B cell (primary cell): ENCODE measurements around the gene TMEM132D. TPM values are rescaled to one million over a fixed set of nuclear protein-coding genes. Genes with fewer than 3 reads are reported as not detected.

ENCODE experiments used
- ATAC-seq: fragments of 200-7000 bp; cut with Tn5 transposase; one replicate; pipeline ENCODE4 v1.10.0; 2021; ENCODE audit warnings: low read depth, mild to moderate bottlenecking, moderate number of reproducible peaks, moderate library complexity
- CTCF ChIA-PET: fragments of 350-600 bp; sonication (Branson Sonifier 250); formaldehyde crosslinking; loops from one replicate; lab custom pipeline; 2021; ENCODE audit warnings: antibody characterized with exemption, inconsistent platforms; lab: Charles Lee
- POLR2A ChIA-PET: fragments of 350-600 bp; sonication (Branson Sonifier 250); formaldehyde crosslinking; loops from one replicate; lab custom pipeline; 2021; ENCODE audit warnings: antibody characterized with exemption; lab: Charles Lee
- DNase-seq: peaks from one replicate; pipeline ENCODE4 v3.0.0; 2013
- H2AFZ ChIP-seq: 2 replicates; pipeline ENCODE4 v1.6.1; 2012; ENCODE audit warnings: mild to moderate bottlenecking, low read depth, low read length; ENCODE audit not compliant: insufficient read depth, poor library complexity, severe bottlenecking
- H3K27ac ChIP-seq, 2 donors: 1 replicate in 1 of 2; 2 replicates in 1 of 2; pipeline ENCODE4 v1.5.1; 2012 to 2013; ENCODE audit warnings: low read length in 2 of 2, mild to moderate bottlenecking in 2 of 2, moderate library complexity in 1 of 2
- H3K27me3 ChIP-seq, 4 experiments: fragments of 200-600 bp in 1 of 4; sonication (generic) in 1 of 4; replicated peaks in 1 of 4; 1 replicate in 2 of 4; 2 replicates in 2 of 4; pipeline versions ENCODE4 v1.6.1 to v1.7.0; 2013 to 2016; ENCODE audit warnings: low read length in 3 of 4, mild to moderate bottlenecking in 2 of 4, mixed read lengths in 1 of 4, moderate library complexity in 1 of 4; ENCODE audit not compliant: insufficient read depth in 4 of 4, control insufficient read depth in 3 of 4; ENCODE audit errors: control extremely low read depth in 1 of 4
- H3K36me3 ChIP-seq, 2 experiments: replicated peaks in 1 of 2; 1 replicate in 1 of 2; 2 replicates in 1 of 2; pipeline versions ENCODE4 v1.6.1 to v1.7.1; 2013; ENCODE audit warnings: low read length in 1 of 2; ENCODE audit not compliant: insufficient read depth in 2 of 2, control insufficient read depth in 1 of 2; ENCODE audit errors: control extremely low read depth in 1 of 2, extremely low read depth in 1 of 2
- H3K4me1 ChIP-seq, 2 donors: fragments of 200-600 bp in 1 of 2; sonication (generic) in 1 of 2; 1 replicate in 1 of 2; 2 replicates in 1 of 2; pipeline versions ENCODE4 v1.5.1 to v1.6.1; 2013 to 2017; ENCODE audit warnings: low read length in 2 of 2; ENCODE audit not compliant: control insufficient read depth in 2 of 2, insufficient read depth in 2 of 2
- H3K4me2 ChIP-seq: replicated peaks from 2 replicates; pipeline ENCODE3; 2012; ENCODE audit warnings: mild to moderate bottlenecking, low read depth, low read length; ENCODE audit not compliant: poor library complexity, severe bottlenecking
- H3K4me3 ChIP-seq, 5 experiments: fragments of 200-600 bp in 1 of 5; sonication (generic) in 1 of 5; 1 replicate in 3 of 5; 2 replicates in 2 of 5; pipeline versions ENCODE4 v1.5.1 to v1.7.0; 2011 to 2016; ENCODE audit warnings: low read length in 4 of 5, mild to moderate bottlenecking in 4 of 5, low read depth in 2 of 5, control low read depth in 1 of 5, moderate library complexity in 1 of 5; ENCODE audit not compliant: insufficient read depth in 1 of 5; ENCODE audit errors: control extremely low read depth in 1 of 5, extremely low read depth in 1 of 5
- H3K79me2 ChIP-seq: fragments of 200-600 bp; sonication (generic); one replicate; pipeline ENCODE4 v1.6.0; 2016; ENCODE audit warnings: low read length; ENCODE audit not compliant: control insufficient read depth, insufficient read depth
- H3K9ac ChIP-seq: fragments of 200-600 bp; sonication (generic); 2 replicates; pipeline ENCODE4 v1.6.1; 2017; ENCODE audit warnings: mild to moderate bottlenecking, low read length, moderate library complexity
- H3K9me3 ChIP-seq, 3 donors: one replicate each; pipeline versions ENCODE4 v1.6.1 to v1.7.1; 2013; ENCODE audit warnings: low read length in 2 of 3; ENCODE audit not compliant: control insufficient read depth in 2 of 3, insufficient read depth in 1 of 3; ENCODE audit errors: control extremely low read depth in 1 of 3
- H4K20me1 ChIP-seq: 2 replicates; pipeline ENCODE4 v1.6.0; 2012; ENCODE audit warnings: mild to moderate bottlenecking, low read length; ENCODE audit not compliant: insufficient read depth, control insufficient read depth, poor library complexity, severe bottlenecking
- H3K27ac Mint-ChIP-seq: one replicate; pipeline ENCODE4 v1.8.0; 2021; ENCODE audit warnings: mixed read lengths
- H3K27me3 Mint-ChIP-seq: one replicate; pipeline ENCODE4 v1.8.0; 2021; ENCODE audit warnings: mixed read lengths
- H3K4me1 Mint-ChIP-seq: one replicate; pipeline ENCODE4 v1.8.0; 2021; ENCODE audit warnings: mixed read lengths
- H3K4me3 Mint-ChIP-seq: one replicate; pipeline ENCODE4 v1.8.0; 2021; ENCODE audit warnings: mixed read lengths
- H3K9me3 Mint-ChIP-seq: one replicate; pipeline ENCODE4 v1.8.0; 2022; ENCODE audit warnings: mixed read lengths; ENCODE audit not compliant: insufficient read depth
- CTCF ChIP-seq: fragments of 200-600 bp; IDR thresholded peaks from one replicate; pipeline ENCODE4 v1.8.0; 2022; ENCODE audit warnings: antibody characterized with exemption, mild to moderate bottlenecking
- EZH2 ChIP-seq: IDR thresholded peaks from 2 replicates; pipeline ENCODE4 v1.6.1; 2012; ENCODE audit warnings: borderline replicate concordance, low read depth, mild to moderate bottlenecking, moderate library complexity, low read length; ENCODE audit not compliant: insufficient read depth, poor library complexity, severe bottlenecking
- WGBS: methylation state at CpG from one replicate; pipeline ENCODE4 v1.1.5; 2013; ENCODE audit warnings: missing lambda C conversion rate; ENCODE audit not compliant: insufficient coverage; 5-methylcytosine and 5-hydroxymethylcytosine counted together
- intact Hi-C: fragments of 100-400 bp; cut with micrococcal nuclease; formaldehyde crosslinking; loops from one replicate; pipeline ENCODE4 v1.10.0; 2022
- polyA plus RNA-seq: library from polyadenylated mRNA; depleted of rRNA; stranded (reverse); fragments of >200 nt; gene quantifications from 2 replicates; pipeline ENCODE4 v1.2.3, GENCODE V29; 2012
- total RNA-seq, 2 donors: library from RNA; stranded (reverse); fragments of 120-200 nt in 1 of 2; gene quantifications; 1 replicate in 1 of 2; 2 replicates in 1 of 2; pipeline versions ENCODE4 v1.2.3 to v1.2.4, GENCODE V29; 2013 to 2022

The TMEM132D gene
- total and polyA plus RNA-seq, 2 donors (not counting 1 experiment from before 2014, with no cell fraction given) = not detected

- H3K4me2 ChIP-seq = no peak overlapping the region
- Mint-ChIP-seq H3K27me3 (peaks cover 4% of the 10 kb centered on the region), H3K27ac (no peak overlapping the region), H3K4me3 (no peak overlapping the region), H3K9me3 (no peaks in the 10 kb centered on the region), H3K4me1 (no peaks in the 10 kb centered on the region)
- no peak overlapping the region for H3K27ac ChIP-seq
- no peaks in the 10 kb centered on the region for H3K9me3 ChIP-seq
- 39% methylated on average over 3 of the region's 10 CpGs for WGBS
- ATAC-seq (no peak), DNase-seq (no peak)
- H3K79me2 ChIP-seq = no peaks in the 10 kb centered on the region
- H3K27me3 ChIP-seq = peaks cover 0 to 4% (median 0%) of the 10 kb centered on the region in 4 experiments
- H4K20me1 ChIP-seq = no peaks in the 10 kb centered on the region
- H3K4me1 ChIP-seq = no peaks in the 10 kb centered on the region
- no peak overlapping the region for H2AFZ ChIP-seq
- no peak overlapping the region for H3K4me3 ChIP-seq
- intact Hi-C loops = no loop called here
- ChIA-PET POLR2A (no interaction called here), CTCF (no interaction called here)
- TF ChIP-seq CTCF (no peak), EZH2 (no peak)
- no peaks in the 10 kb centered on the region for H3K36me3 ChIP-seq
- no peak overlapping the region for H3K9ac ChIP-seq
These were observed 751.3 kb downstream of the TMEM132D start for GRCh38 chr12:129152351-129153104.

GRCh38 chr12:129150721-129151120 lies 753.1 kb downstream of the TMEM132D start:
- no peaks in the 10 kb centered on the region for H3K9me3 Mint-ChIP-seq
- TF ChIP-seq CTCF (no peak), EZH2 (no peak)
- H3K79me2 ChIP-seq = no peaks in the 10 kb centered on the region
- no peak overlapping the region for H3K27ac ChIP-seq
- ATAC-seq (no peak), DNase-seq (no peak)
- intact Hi-C loops = no loop called here
- no peak overlapping the region for H3K4me2 ChIP-seq
- peaks cover 4% of the 10 kb centered on the region for H3K27me3 Mint-ChIP-seq
- H3K4me3 ChIP-seq = no peak overlapping the region
- H3K4me1 ChIP-seq = no peaks in the 10 kb centered on the region
- H3K4me1 Mint-ChIP-seq = no peaks in the 10 kb centered on the region
- peaks cover 0 to 4% (median 0%) of the 10 kb centered on the region in 4 experiments for H3K27me3 ChIP-seq
- no peak overlapping the region for H3K9ac ChIP-seq
- H2AFZ ChIP-seq = no peak overlapping the region
- H3K4me3 Mint-ChIP-seq = no peak overlapping the region
- WGBS = 71% methylated on average over 11 of the region's 11 CpGs
- ChIA-PET POLR2A (no interaction called here), CTCF (no interaction called here)
- no peaks in the 10 kb centered on the region for H3K36me3 ChIP-seq
- no peak overlapping the region for H3K27ac Mint-ChIP-seq
- no peaks in the 10 kb centered on the region for H4K20me1 ChIP-seq
- H3K9me3 ChIP-seq = no peaks in the 10 kb centered on the region
